Nephron (organoid): ENCODE data around the gene NCOA1.
A peak's percentile ranks its signal among the peaks of the same experiment; 100 is the strongest.

Experiments
- H3K27ac Mint-ChIP-seq, 3 experiments: 2 replicates each; pipeline ENCODE4 v1.8.0; 2020; ENCODE audit warnings: mixed read lengths in 3 of 3, mild to moderate bottlenecking in 2 of 3, moderate library complexity in 1 of 3
- H3K27me3 Mint-ChIP-seq: 2 replicates; pipeline ENCODE4 v1.8.0; 2021; ENCODE audit warnings: low read depth, mild to moderate bottlenecking, moderate library complexity, mixed read lengths
- H3K36me3 Mint-ChIP-seq: 2 replicates; pipeline ENCODE4 v1.8.0; 2020; ENCODE audit warnings: low read depth, mixed read lengths
- H3K4me1 Mint-ChIP-seq: 2 replicates; pipeline ENCODE4 v1.8.0; 2020; ENCODE audit warnings: mixed read lengths
- H3K4me3 Mint-ChIP-seq, 3 experiments: 2 replicates each; pipeline ENCODE4 v1.8.0; 2020; ENCODE audit warnings: mild to moderate bottlenecking in 3 of 3, mixed read lengths in 3 of 3, moderate library complexity in 2 of 3
- H3K9me3 Mint-ChIP-seq: 2 replicates; pipeline ENCODE4 v1.8.0; 2020; ENCODE audit warnings: mixed read lengths
- CTCF ChIP-seq, 3 experiments: fragments of 200-600 bp; sonication (generic); IDR thresholded peaks; one replicate each; pipeline ENCODE4 v1.5.0; 2021; ENCODE audit warnings: antibody characterized with exemption in 3 of 3; ENCODE audit not compliant: unreplicated experiment in 3 of 3

NCOA1 gene

GRCh38 chr2:24490181-24490689 lies 819 bp upstream of the NCOA1 start:
- TF ChIP-seq CTCF (IDR thresholded peaks at IDR 0.05; ENCODE audit: unreplicated experiment in 3 of 3) = no peak
- no peaks in the 10 kb centered on the region for H3K27me3 Mint-ChIP-seq
- H3K9me3 Mint-ChIP-seq = no peaks in the 10 kb centered on the region
- peak overlapping the region; percentile 79 to 88 (median 88) for H3K4me3 Mint-ChIP-seq
- H3K27ac Mint-ChIP-seq = peak overlapping the region; percentile 86 to 94 (median 93)
- H3K36me3 Mint-ChIP-seq = no peaks in the 10 kb centered on the region
- peaks cover 61% of the 10 kb centered on the region for H3K4me1 Mint-ChIP-seq

GRCh38 chr2:24491542-24492420 lies 727 bp downstream of the NCOA1 start:
- peak overlapping the region; percentile 56 to 84 (median 84) for H3K27ac Mint-ChIP-seq

GRCh38 chr2:24492421-24493279 lies 1.6 kb downstream of the NCOA1 start:
- H3K36me3 Mint-ChIP-seq = no peaks in the 10 kb centered on the region

More at GRCh38 chr2:24491542-24492420, 727 bp downstream of the NCOA1 start:
- no peaks in the 10 kb centered on the region for H3K27me3 Mint-ChIP-seq
- no peaks in the 10 kb centered on the region for H3K36me3 Mint-ChIP-seq
- no peak for TF ChIP-seq CTCF (IDR thresholded peaks at IDR 0.05; ENCODE audit: unreplicated experiment in 3 of 3)
- H3K9me3 Mint-ChIP-seq = no peaks in the 10 kb centered on the region
- H3K4me1 Mint-ChIP-seq = peaks cover 66% of the 10 kb centered on the region
- H3K4me3 Mint-ChIP-seq = peak overlapping the region; percentile 89 to 96 (median 93)

GRCh38 chr2:24493713-24494112 lies 2.7 kb downstream of the NCOA1 start:
- H3K27me3 Mint-ChIP-seq = no peaks in the 10 kb centered on the region
- peak overlapping the region; percentile 89 to 96 (median 93) for H3K4me3 Mint-ChIP-seq
- peaks cover 65% of the 10 kb centered on the region for H3K4me1 Mint-ChIP-seq
- no peaks in the 10 kb centered on the region for H3K9me3 Mint-ChIP-seq
- TF ChIP-seq CTCF (IDR thresholded peaks at IDR 0.05; ENCODE audit: unreplicated experiment in 3 of 3) = no peak
- H3K36me3 Mint-ChIP-seq = no peaks in the 10 kb centered on the region
- H3K27ac Mint-ChIP-seq = peak overlapping the region; percentile 56 to 84 (median 84)

More at GRCh38 chr2:24492421-24493279, 1.6 kb downstream of the NCOA1 start:
- H3K27ac Mint-ChIP-seq = peak overlapping the region; percentile 56 to 84 (median 84)
- H3K4me3 Mint-ChIP-seq = peak overlapping the region; percentile 89 to 96 (median 93)
- no peak for TF ChIP-seq CTCF (IDR thresholded peaks at IDR 0.05; ENCODE audit: unreplicated experiment in 3 of 3)
- no peaks in the 10 kb centered on the region for H3K9me3 Mint-ChIP-seq
- H3K4me1 Mint-ChIP-seq = peaks cover 62% of the 10 kb centered on the region
- no peaks in the 10 kb centered on the region for H3K27me3 Mint-ChIP-seq

- H3K4me1 Mint-ChIP-seq = peaks cover 66% of the 10 kb centered on the region
- TF ChIP-seq CTCF (IDR thresholded peaks at IDR 0.05; ENCODE audit: unreplicated experiment in 3 of 3) = no peak
- H3K36me3 Mint-ChIP-seq = no peaks in the 10 kb centered on the region
- H3K27ac Mint-ChIP-seq = peak overlapping the region in 2 of 3 experiments; percentile 56 to 84
- H3K9me3 Mint-ChIP-seq = no peaks in the 10 kb centered on the region
- no peaks in the 10 kb centered on the region for H3K27me3 Mint-ChIP-seq
- peak overlapping the region; percentile 89 to 96 (median 93) for H3K4me3 Mint-ChIP-seq
Measured at GRCh38 chr2:24494410-24494809, 3.4 kb downstream of the NCOA1 start.
